HEK293 (cell line): ENCODE data around the gene MAD2L2.

Experiments used
- CTCF ChIA-PET: fragments of 350-600 bp; formaldehyde crosslinking; extraction: SDS; loops from one replicate; lab custom pipeline; 2021; ENCODE audit warnings: antibody characterized with exemption; lab: Yijun Ruan, JAX
- POLR2A ChIA-PET: fragments of 300-600 bp; formaldehyde crosslinking; extraction: SDS; loops from one replicate; lab custom pipeline; 2020; ENCODE audit warnings: antibody characterized with exemption, inconsistent platforms; lab: Yijun Ruan, JAX
- H3K27ac ChIP-seq: fragments of 200-500 bp; sonication (Bioruptor generic); 2 replicates; pipeline ENCODE4 v1.5.1; 2014; ENCODE audit warnings: low read depth, low read length, control low read depth, inconsistent platforms; ENCODE audit errors: extremely low read depth
- H3K36me3 ChIP-seq, 2 experiments: fragments of 200-500 bp in 1 of 2; sonication (Bioruptor generic) in 1 of 2; 1 replicate in 1 of 2; 2 replicates in 1 of 2; pipeline ENCODE4 v1.5.1; 2014 to 2017; ENCODE audit warnings: inconsistent platforms in 2 of 2, low read length in 2 of 2; ENCODE audit not compliant: control insufficient read depth in 2 of 2, insufficient read depth in 1 of 2
- H3K4me1 ChIP-seq: fragments of 200-500 bp; sonication (Bioruptor generic); 2 replicates; pipeline ENCODE4 v1.5.1; 2014; ENCODE audit warnings: mild to moderate bottlenecking, low read length, inconsistent platforms; ENCODE audit not compliant: control insufficient read depth, insufficient read depth
- H3K4me3 ChIP-seq: 2 replicates; pipeline ENCODE4 v1.5.1; 2011; ENCODE audit warnings: low read depth, mild to moderate bottlenecking, control low read depth, low read length, moderate library complexity
- H3K9me3 ChIP-seq: fragments of 200-500 bp; sonication (Bioruptor generic); 2 replicates; pipeline ENCODE4 v1.5.1; 2014; ENCODE audit warnings: low read depth, low read length, inconsistent platforms; ENCODE audit not compliant: control insufficient read depth, insufficient read depth
- BCL11A ChIP-seq: fragments of 450-650 bp; formaldehyde crosslinking; IDR thresholded peaks from 2 replicates; pipeline ENCODE4 v1.5.1; 2016; ENCODE audit warnings: low read depth, missing biosample characterization, missing genetic modification characterization
- GFI1B ChIP-seq: fragments of 450-650 bp; formaldehyde crosslinking; IDR thresholded peaks from 2 replicates; pipeline ENCODE4 v1.5.1; 2016; ENCODE audit warnings: missing biosample characterization, missing genetic modification characterization
- GLI2 ChIP-seq: fragments of 450-650 bp; formaldehyde crosslinking; IDR thresholded peaks from 2 replicates; pipeline ENCODE4; 2017; ENCODE audit warnings: missing biosample characterization, missing genetic modification characterization, low read depth, borderline replicate concordance
- KLF9 ChIP-seq: fragments of 450-650 bp; formaldehyde crosslinking; IDR thresholded peaks from 2 replicates; pipeline ENCODE4 v1.5.1; 2016; ENCODE audit warnings: missing biosample characterization, missing genetic modification characterization, low read depth
- SCRT2 ChIP-seq: fragments of 450-650 bp; formaldehyde crosslinking; IDR thresholded peaks from 2 replicates; pipeline ENCODE4 v1.5.1; 2016; ENCODE audit warnings: missing biosample characterization, missing genetic modification characterization
- ZFP69B ChIP-seq: fragments of 450-650 bp; formaldehyde crosslinking; IDR thresholded peaks from 2 replicates; pipeline ENCODE4 v1.5.1; 2016; ENCODE audit warnings: missing biosample characterization, missing genetic modification characterization
- ZNF10 ChIP-seq: fragments of 450-650 bp; formaldehyde crosslinking; IDR thresholded peaks from 2 replicates; pipeline ENCODE4 v1.5.1; 2017; ENCODE audit warnings: missing biosample characterization, missing genetic modification characterization
- ZNF114 ChIP-seq: fragments of 450-650 bp; formaldehyde crosslinking; IDR thresholded peaks from 2 replicates; pipeline ENCODE4 v1.5.0; 2017; ENCODE audit warnings: missing biosample characterization, missing genetic modification characterization
- ZNF2 ChIP-seq: fragments of 450-650 bp; formaldehyde crosslinking; IDR thresholded peaks from 2 replicates; pipeline ENCODE4 v1.5.1; 2016; ENCODE audit warnings: missing biosample characterization, missing genetic modification characterization
- ZNF23 ChIP-seq: fragments of 450-650 bp; formaldehyde crosslinking; IDR thresholded peaks from 2 replicates; pipeline ENCODE4 v1.5.1; 2016; ENCODE audit warnings: missing biosample characterization, missing genetic modification characterization, borderline replicate concordance
- ZNF26 ChIP-seq: fragments of 450-650 bp; formaldehyde crosslinking; IDR thresholded peaks from 2 replicates; pipeline ENCODE4 v1.5.1; 2016; ENCODE audit warnings: missing biosample characterization, missing genetic modification characterization
- ZNF324 ChIP-seq: fragments of 450-650 bp; formaldehyde crosslinking; IDR thresholded peaks from 2 replicates; pipeline ENCODE4 v1.5.1; 2016; ENCODE audit warnings: missing biosample characterization, missing genetic modification characterization
- ZNF350 ChIP-seq: fragments of 450-650 bp; formaldehyde crosslinking; IDR thresholded peaks from 2 replicates; pipeline ENCODE4 v1.5.0; 2017; ENCODE audit warnings: missing biosample characterization, mild to moderate bottlenecking, missing genetic modification characterization
- ZNF513 ChIP-seq: fragments of 450-650 bp; IDR thresholded peaks from 2 replicates; pipeline ENCODE4 v1.5.1; 2018; ENCODE audit warnings: missing biosample characterization, missing genetic modification characterization
- ZNF518A ChIP-seq: fragments of 450-650 bp; formaldehyde crosslinking; conservative IDR thresholded peaks from 2 replicates; pipeline ENCODE4 v1.5.1; 2016; ENCODE audit warnings: low read depth, missing biosample characterization, missing genetic modification characterization
- ZNF544 ChIP-seq: fragments of 450-650 bp; formaldehyde crosslinking; IDR thresholded peaks from 2 replicates; pipeline ENCODE4 v1.5.0; 2017; ENCODE audit warnings: missing biosample characterization, missing genetic modification characterization
- ZNF621 ChIP-seq: fragments of 450-650 bp; formaldehyde crosslinking; IDR thresholded peaks from 2 replicates; pipeline ENCODE4 v1.5.1; 2017; ENCODE audit warnings: missing biosample characterization, missing genetic modification characterization
- ZNF645 ChIP-seq: fragments of 450-650 bp; formaldehyde crosslinking; IDR thresholded peaks from 2 replicates; pipeline ENCODE4; 2016; ENCODE audit warnings: missing biosample characterization, missing genetic modification characterization
- ZNF692 ChIP-seq: fragments of 450-650 bp; formaldehyde crosslinking; IDR thresholded peaks from 2 replicates; pipeline ENCODE4 v1.5.1; 2016; ENCODE audit warnings: missing biosample characterization, missing genetic modification characterization
- ZNF747 ChIP-seq: fragments of 450-650 bp; formaldehyde crosslinking; IDR thresholded peaks from 2 replicates; pipeline ENCODE4 v1.5.1; 2016; ENCODE audit warnings: missing biosample characterization, missing genetic modification characterization
- ZSCAN16 ChIP-seq: fragments of 450-650 bp; formaldehyde crosslinking; IDR thresholded peaks from 2 replicates; pipeline ENCODE4 v1.5.1; 2016; ENCODE audit warnings: missing biosample characterization, missing genetic modification characterization
- ZSCAN23 ChIP-seq: fragments of 450-650 bp; formaldehyde crosslinking; IDR thresholded peaks from 2 replicates; pipeline ENCODE4 v1.5.1; 2016; ENCODE audit warnings: missing biosample characterization, missing genetic modification characterization
- ZSCAN30 ChIP-seq: fragments of 450-650 bp; IDR thresholded peaks from 2 replicates; pipeline ENCODE4 v1.5.1; 2018; ENCODE audit warnings: missing biosample characterization, mild to moderate bottlenecking, missing genetic modification characterization, moderate library complexity

MAD2L2 gene

GRCh38 chr1:11697188-11697892, 16.4 kb upstream of the MAD2L2 start:
- H3K4me1 ChIP-seq, result no peaks in the 10 kb centered on the region

GRCh38 chr1:11695861-11696260, 14.9 kb upstream of the MAD2L2 start:
- H3K4me1 ChIP-seq, result no peaks in the 10 kb centered on the region
- H3K36me3 ChIP-seq, result no peaks in the 10 kb centered on the region
- no peak overlapping the region for H3K27ac ChIP-seq
- no peaks in the 10 kb centered on the region for H3K9me3 ChIP-seq
- H3K4me3 ChIP-seq, result no peak overlapping the region
- CTCF ChIA-PET, result interaction anchor here (0.7 to 2.4 kb wide), 4 partner anchors 13 to 51 kb away, joined by 3 to 6 read pairs (median 4); partner anchors contain the start of gene FBXO6
- POLR2A ChIA-PET, result no interaction called here
- TF ChIP-seq ZFP69B (tag by site-specific recombination) (no peak), ZNF2 (tag by site-specific recombination) (no peak), KLF9 (tag by site-specific recombination) (no peak), ZNF645 (tag by site-specific recombination) (no peak), ZNF621 (tag by site-specific recombination) (no peak), ZNF324 (tag by site-specific recombination) (no peak), ZNF518A (no peak), GLI2 (tag by site-specific recombination) (no peak), ZSCAN30 (no peak), SCRT2 (tag by site-specific recombination) (no peak), GFI1B (no peak), ZNF544 (tag by site-specific recombination) (no peak), ZNF692 (tag by site-specific recombination) (no peak), ZNF747 (tag by site-specific recombination) (no peak)

More at GRCh38 chr1:11697188-11697892, 16.4 kb upstream of the MAD2L2 start:
- Histone ChIP-seq H3K4me3 (no peak overlapping the region), H3K36me3 (no peaks in the 10 kb centered on the region), H3K27ac (no peak overlapping the region), H3K9me3 (no peaks in the 10 kb centered on the region)
- ChIA-PET POLR2A (interaction anchor here (0.6 to 1.4 kb wide), 2 partner anchors 44 to 109 kb away, joined by 3 to 9 read pairs; partner anchors contain the start of gene CLCN6), CTCF (interaction anchor here (1.0 kb wide), 2 partner anchors 10 to 15 kb away, joined by 3 to 5 read pairs; no protein-coding TSS in a partner anchor)
- TF ChIP-seq ZNF26 (no peak), ZNF10 (tag by site-specific recombination) (no peak), GLI2 (tag by site-specific recombination) (no peak), ZSCAN23 (tag by site-specific recombination) (no peak), BCL11A (tag by site-specific recombination) (no peak), ZSCAN16 (tag by site-specific recombination) (no peak), ZNF114 (tag by site-specific recombination) (no peak), ZNF513 (no peak), ZNF23 (tag by site-specific recombination) (no peak), ZNF350 (no peak)
